GM08714 (cell line): Measurements from ENCODE around the gene ARHGAP24.

ENCODE experiments used
- H3K4me3 ChIP-seq: fragments of 200-500 bp; sonication (Bioruptor generic); 2 replicates; pipeline ENCODE4 v1.5.1; 2014; ENCODE audit warnings: mild to moderate bottlenecking, low read length, inconsistent platforms
- ZNF274 ChIP-seq: IDR thresholded peaks from 2 replicates; pipeline ENCODE4 v1.6.1; 2012; ENCODE audit warnings: mild to moderate bottlenecking, low read depth, low read length

The ARHGAP24 gene

GRCh38 chr4:85854546-85854945 is 379.6 kb downstream of the ARHGAP24 start:
- H3K4me3 ChIP-seq: no peak overlapping the region
- TF ChIP-seq ZNF274: no peak

GRCh38 chr4:85860066-85860740 is 385.3 kb downstream of the ARHGAP24 start:
- no peak for TF ChIP-seq ZNF274
- H3K4me3 ChIP-seq: no peak overlapping the region

- no peak overlapping the region for H3K4me3 ChIP-seq
- TF ChIP-seq ZNF274: no peak
These were observed 386.3 kb downstream of the ARHGAP24 start for GRCh38 chr4:85861064-85861765.

GRCh38 chr4:85862896-85863295 is 387.9 kb downstream of the ARHGAP24 start:
- H3K4me3 ChIP-seq: no peak overlapping the region
- no peak for TF ChIP-seq ZNF274

GRCh38 chr4:85864259-85865205 is 389.6 kb downstream of the ARHGAP24 start:
- H3K4me3 ChIP-seq: no peak overlapping the region
- TF ChIP-seq ZNF274: no peak

- TF ChIP-seq ZNF274: no peak
- no peak overlapping the region for H3K4me3 ChIP-seq
These were observed 390.3 kb downstream of the ARHGAP24 start for GRCh38 chr4:85865256-85865655.

- TF ChIP-seq ZNF274: no peak
- H3K4me3 ChIP-seq: no peak overlapping the region
These were observed 391.6 kb downstream of the ARHGAP24 start for GRCh38 chr4:85866508-85866907.

GRCh38 chr4:85867271-85867670 is 392.3 kb downstream of the ARHGAP24 start:
- H3K4me3 ChIP-seq: no peak overlapping the region
- TF ChIP-seq ZNF274: no peak

- TF ChIP-seq ZNF274: no peak
- H3K4me3 ChIP-seq: no peak overlapping the region
These were observed 394.2 kb downstream of the ARHGAP24 start for GRCh38 chr4:85869181-85869580.

GRCh38 chr4:85870298-85871083 is 395.5 kb downstream of the ARHGAP24 start:
- no peak overlapping the region for H3K4me3 ChIP-seq
- no peak for TF ChIP-seq ZNF274

- TF ChIP-seq ZNF274: no peak
These were observed 398.6 kb downstream of the ARHGAP24 start for GRCh38 chr4:85873566-85873965.

GRCh38 chr4:85879518-85879917 is 404.6 kb downstream of the ARHGAP24 start:
- TF ChIP-seq ZNF274: no peak
- no peak overlapping the region for H3K4me3 ChIP-seq

More at GRCh38 chr4:85873566-85873965, 398.6 kb downstream of the ARHGAP24 start:
- H3K4me3 ChIP-seq: no peak overlapping the region

- no peak for TF ChIP-seq ZNF274
- H3K4me3 ChIP-seq: no peak overlapping the region
These were observed 408.2 kb downstream of the ARHGAP24 start for GRCh38 chr4:85883180-85883579.

- TF ChIP-seq ZNF274: no peak
- H3K4me3 ChIP-seq: no peak overlapping the region
These were observed 409.3 kb downstream of the ARHGAP24 start for GRCh38 chr4:85884251-85884650.
